ENCODE measurements around the gene CPED1.
A peak's percentile ranks its signal among the peaks of the same experiment; 100 is the strongest.

CPED1 gene

GRCh38 chr7:121075952-121076349 lies 87.4 kb downstream of the CPED1 start:
- H3K4me3 ChIP-seq (ENCODE audit: low read depth, low read length) = peak overlapping the region; percentile 3; the same call in 1 of the 2 replicates
- no peak for TF ChIP-seq CTCF (IDR thresholded peaks at IDR 0.05; ENCODE audit: low read depth, low read length)

- no peak for TF ChIP-seq CTCF (IDR thresholded peaks at IDR 0.05; ENCODE audit: low read depth, low read length)
- H3K4me3 ChIP-seq (ENCODE audit: low read depth, low read length) = peak overlapping the region; percentile 47
Observed at GRCh38 chr7:121076350-121077164, 88.0 kb downstream of the CPED1 start.

- TF ChIP-seq CTCF (IDR thresholded peaks at IDR 0.05; ENCODE audit: low read depth, low read length) = no peak
- H3K4me3 ChIP-seq (ENCODE audit: low read depth, low read length) = peak overlapping the region; percentile 47
Observed at GRCh38 chr7:121077165-121077630, 88.7 kb downstream of the CPED1 start.

GRCh38 chr7:121078701-121079227 lies 90.3 kb downstream of the CPED1 start:
- H3K4me3 ChIP-seq (ENCODE audit: low read depth, low read length) = no peak overlapping the region
- no peak for TF ChIP-seq CTCF (IDR thresholded peaks at IDR 0.05; ENCODE audit: low read depth, low read length)

GRCh38 chr7:121079425-121080169 lies 91.1 kb downstream of the CPED1 start:
- H3K4me3 ChIP-seq (ENCODE audit: low read depth, low read length) = no peak overlapping the region
- TF ChIP-seq CTCF (IDR thresholded peaks at IDR 0.05; ENCODE audit: low read depth, low read length) = no peak

- no peak for TF ChIP-seq CTCF (IDR thresholded peaks at IDR 0.05; ENCODE audit: low read depth, low read length)
- H3K4me3 ChIP-seq (ENCODE audit: low read depth, low read length) = no peak overlapping the region
Observed at GRCh38 chr7:121080257-121080912, 91.9 kb downstream of the CPED1 start.

All from WI38 (cell line).